H9 (cell line): ENCODE data around the gene UBASH3A. TPM values are rescaled to one million over a fixed set of nuclear protein-coding genes. Genes with fewer than 3 reads are reported as not detected.
A peak's percentile ranks its signal among the peaks of the same experiment; 100 is the strongest.

Source experiments
- DNase-seq: peaks from one replicate; pipeline ENCODE4 v3.0.0-alpha.2; 2017
- H2AFZ ChIP-seq: one replicate; pipeline ENCODE4 v1.6.1; 2013; ENCODE audit warnings: mild to moderate bottlenecking, low read length, control low read depth, moderate library complexity
- H2AK5ac ChIP-seq: 2 replicates; pipeline ENCODE4 v1.6.1; 2013; ENCODE audit warnings: low read length, control low read depth, mixed read lengths; ENCODE audit not compliant: insufficient read length
- H2BK120ac ChIP-seq: one replicate; pipeline ENCODE4 v1.6.1; 2013; ENCODE audit warnings: low read depth, mild to moderate bottlenecking, low read length, control low read depth, inconsistent platforms; ENCODE audit not compliant: poor library complexity, severe bottlenecking
- H2BK12ac ChIP-seq: 2 replicates; pipeline ENCODE4 v1.6.1; 2013; ENCODE audit warnings: low read length, control low read depth, mixed read lengths, low read depth; ENCODE audit not compliant: insufficient read length
- H2BK15ac ChIP-seq: 2 replicates; pipeline ENCODE4 v1.6.1; 2013; ENCODE audit warnings: low read depth, low read length, control low read depth
- H2BK20ac ChIP-seq: one replicate; pipeline ENCODE4 v1.6.1; 2013; ENCODE audit warnings: low read depth, mild to moderate bottlenecking, low read length, control low read depth, inconsistent platforms; ENCODE audit not compliant: poor library complexity, severe bottlenecking
- H2BK5ac ChIP-seq: 2 replicates; pipeline ENCODE4 v1.6.1; 2013; ENCODE audit warnings: low read length, control low read depth, mixed read lengths; ENCODE audit not compliant: insufficient read length
- H3K14ac ChIP-seq: 2 replicates; pipeline ENCODE4 v1.6.1; 2013; ENCODE audit warnings: low read length, control low read depth; ENCODE audit not compliant: insufficient read depth
- H3K18ac ChIP-seq: 2 replicates; pipeline ENCODE4 v1.6.1; 2013; ENCODE audit warnings: low read depth, mild to moderate bottlenecking, mixed read lengths, low read length, control low read depth; ENCODE audit not compliant: insufficient read length
- H3K23ac ChIP-seq: 2 replicates; pipeline ENCODE4 v1.6.1; 2013; ENCODE audit warnings: low read length, control low read depth, mixed read lengths, low read depth; ENCODE audit not compliant: insufficient read length
- H3K23me2 ChIP-seq: 2 replicates; pipeline ENCODE4 v1.6.1; 2013; ENCODE audit warnings: low read depth, mild to moderate bottlenecking, mixed read lengths, low read length, control low read depth; ENCODE audit not compliant: insufficient read length, poor library complexity, severe bottlenecking
- H3K27ac ChIP-seq: 2 replicates; pipeline ENCODE4 v1.5.1; 2013; ENCODE audit warnings: low read length, control low read depth, mixed read lengths, low read depth; ENCODE audit not compliant: insufficient read length
- H3K27me3 ChIP-seq: 2 replicates; pipeline ENCODE4 v1.6.1; 2013; ENCODE audit warnings: low read length, control low read depth, inconsistent platforms; ENCODE audit not compliant: insufficient read depth
- H3K4ac ChIP-seq: 2 replicates; pipeline ENCODE4 v1.6.1; 2013; ENCODE audit warnings: low read depth, mild to moderate bottlenecking, control low read depth, inconsistent platforms, low read length, moderate library complexity
- H3K4me1 ChIP-seq: 2 replicates; pipeline ENCODE4 v1.6.1; 2013; ENCODE audit warnings: low read length, control low read depth, inconsistent platforms; ENCODE audit not compliant: insufficient read depth
- H3K4me2 ChIP-seq: 2 replicates; pipeline ENCODE4 v1.6.1; 2013; ENCODE audit warnings: low read length, control low read depth, mixed read lengths; ENCODE audit not compliant: insufficient read length, insufficient read depth
- H3K56ac ChIP-seq: 2 replicates; pipeline ENCODE4 v1.6.1; 2013; ENCODE audit warnings: low read depth, mild to moderate bottlenecking, mixed read lengths, low read length, control low read depth; ENCODE audit not compliant: insufficient read length
- H3K79me1 ChIP-seq: 2 replicates; pipeline ENCODE4 v1.6.1; 2013; ENCODE audit warnings: low read depth, mild to moderate bottlenecking, moderate library complexity, low read length, control low read depth, inconsistent platforms; ENCODE audit not compliant: insufficient read depth, poor library complexity, severe bottlenecking
- H3K79me2 ChIP-seq: 2 replicates; pipeline ENCODE4 v1.6.1; 2013; ENCODE audit warnings: low read length, control low read depth, inconsistent platforms; ENCODE audit not compliant: insufficient read depth
- H3K9ac ChIP-seq: 2 replicates; pipeline ENCODE4 v1.6.1; 2013; ENCODE audit warnings: low read length, control low read depth, mixed read lengths; ENCODE audit not compliant: insufficient read length; ENCODE audit errors: extremely low read depth
- H3K9me3 ChIP-seq: one replicate; pipeline ENCODE4 v1.6.1; 2013; ENCODE audit warnings: low read depth, low read length, inconsistent platforms; ENCODE audit not compliant: control insufficient read depth
- H3T11ph ChIP-seq: one replicate; pipeline ENCODE4 v1.6.1; 2013; ENCODE audit warnings: mild to moderate bottlenecking, low read length, control low read depth, inconsistent platforms
- H4K20me1 ChIP-seq: one replicate; pipeline ENCODE4 v1.6.1; 2013; ENCODE audit not compliant: control insufficient read depth, insufficient read length, insufficient read depth
- H4K5ac ChIP-seq: 2 replicates; pipeline ENCODE4 v1.6.1; 2013; ENCODE audit warnings: low read depth, mild to moderate bottlenecking, mixed read lengths, low read length, control low read depth; ENCODE audit not compliant: insufficient read length
- H4K8ac ChIP-seq: replicated peaks from 2 replicates; pipeline ENCODE4 v1.6.1; 2013; ENCODE audit warnings: low read length, control low read depth, mixed read lengths, low read depth; ENCODE audit not compliant: insufficient read length
- H4K91ac ChIP-seq: 2 replicates; pipeline ENCODE4 v1.6.1; 2013; ENCODE audit warnings: low read depth, mild to moderate bottlenecking, moderate library complexity, mixed read lengths, low read length, control low read depth; ENCODE audit not compliant: insufficient read length
- H3K27ac Mint-ChIP-seq, 3 experiments: 2 replicates in 2 of 3; 3 replicates in 1 of 3; pipeline ENCODE4 v1.8.0; 2020 to 2021; ENCODE audit warnings: mixed read lengths in 3 of 3, mild to moderate bottlenecking in 1 of 3, moderate library complexity in 1 of 3
- H3K27me3 Mint-ChIP-seq: 2 replicates; pipeline ENCODE4 v1.8.0; 2021; ENCODE audit warnings: low read depth, mild to moderate bottlenecking, moderate library complexity, mixed read lengths
- H3K36me3 Mint-ChIP-seq, 3 experiments: 2 replicates in 2 of 3; 3 replicates in 1 of 3; pipeline ENCODE4 v1.8.0; 2020 to 2021; ENCODE audit warnings: low read depth in 3 of 3, mixed read lengths in 3 of 3; ENCODE audit not compliant: insufficient read depth in 1 of 3
- H3K4me1 Mint-ChIP-seq, 2 experiments: 2 replicates each; pipeline ENCODE4 v1.8.0; 2020; ENCODE audit warnings: mixed read lengths in 2 of 2
- H3K4me3 Mint-ChIP-seq, 2 experiments: 2 replicates in 1 of 2; 3 replicates in 1 of 2; pipeline ENCODE4 v1.8.0; 2020 to 2021; ENCODE audit warnings: mild to moderate bottlenecking in 2 of 2, mixed read lengths in 2 of 2, moderate library complexity in 1 of 2
- H3K9me3 Mint-ChIP-seq, 2 experiments: 2 replicates in 1 of 2; 3 replicates in 1 of 2; pipeline ENCODE4 v1.8.0; 2020; ENCODE audit warnings: mild to moderate bottlenecking in 2 of 2, mixed read lengths in 2 of 2, moderate library complexity in 1 of 2
- CTCF ChIP-seq: fragments of 200-600 bp; sonication (generic); conservative IDR thresholded peaks from 3 replicates; pipeline ENCODE4 v1.8.0; 2021; ENCODE audit warnings: antibody characterized with exemption, mild to moderate bottlenecking
- WGBS: extraction: QIAGEN DNeasy Blood & Tissue Kit; methylation state at CpG from one replicate; pipeline ENCODE4 v1.1.7; 2013; ENCODE audit warnings: missing lambda C conversion rate, low lambda C conversion rate, mixed read lengths; ENCODE audit not compliant: insufficient read length; ENCODE audit errors: extremely low coverage; 5-methylcytosine and 5-hydroxymethylcytosine counted together
- total RNA-seq: library from RNA; stranded (reverse); gene quantifications from 2 replicates; pipeline ENCODE4 v1.2.1, GENCODE V29; 2021

Gene UBASH3A
- total RNA-seq, 1 experiment from 2014 or later = not detected

DNA sequence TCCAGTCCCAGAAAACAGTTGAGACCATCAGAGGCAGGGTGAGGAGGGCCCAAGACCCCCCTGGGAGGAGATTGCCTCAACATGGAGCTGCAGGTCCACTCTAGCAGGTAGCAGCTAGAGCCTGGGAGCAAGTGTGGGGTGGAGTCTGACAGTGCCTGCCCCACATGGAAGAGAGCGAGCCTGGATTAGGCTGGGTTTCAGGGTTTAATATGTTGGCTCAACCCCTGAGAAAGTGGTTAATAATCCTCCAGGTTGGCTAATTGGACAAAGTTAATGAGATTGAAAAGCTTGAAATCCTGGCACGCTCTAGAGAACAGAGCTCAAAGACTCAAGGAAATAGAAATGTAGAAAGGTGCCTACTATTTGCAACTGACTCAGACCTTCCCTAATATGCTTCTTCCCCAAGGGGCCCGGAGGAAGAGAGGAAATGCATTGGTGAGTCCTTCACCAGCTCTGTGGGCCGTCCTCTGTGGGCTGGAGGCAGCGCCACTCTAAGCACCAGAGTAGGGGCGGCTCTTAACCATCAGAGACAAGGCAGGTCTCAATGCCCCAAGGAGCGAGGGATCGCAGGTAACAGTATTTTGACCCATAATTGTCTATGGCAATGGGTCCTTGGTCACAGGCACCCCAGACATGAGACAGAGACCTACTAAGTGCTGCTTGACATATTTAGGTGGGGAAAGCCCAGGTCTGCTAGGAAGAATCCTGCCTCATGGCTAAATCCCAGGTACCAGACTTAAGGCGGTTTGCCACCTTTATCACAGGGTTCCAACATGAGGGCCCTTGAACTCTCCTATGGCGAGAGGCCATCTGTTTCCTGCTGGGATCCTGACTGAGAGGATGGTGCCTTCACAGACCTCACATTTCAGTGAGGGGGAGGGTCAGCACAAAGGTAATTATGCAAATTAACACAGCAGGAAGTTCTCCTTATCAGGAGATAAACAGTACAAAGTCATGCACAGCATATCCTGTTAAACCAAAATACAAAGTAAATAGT, 58.5 kb downstream of the UBASH3A start:
- H3K14ac ChIP-seq = no peak overlapping the region
- no peak overlapping the region for H4K5ac ChIP-seq
- H2BK20ac ChIP-seq = no peak overlapping the region
- no peak overlapping the region for H3T11ph ChIP-seq
- no peak overlapping the region for H3K56ac ChIP-seq
- no peak overlapping the region for H3K4me2 ChIP-seq
- peaks cover 10% of the 10 kb centered on the region for H3K27me3 Mint-ChIP-seq
- no peak overlapping the region for H2AK5ac ChIP-seq
- H2BK12ac ChIP-seq = no peak overlapping the region
- no peak overlapping the region for H2BK120ac ChIP-seq
- peaks cover 6 to 8% of the 10 kb centered on the region in 2 experiments; a peak in 4 of 5 replicates for H3K9me3 Mint-ChIP-seq
- no peaks in the 10 kb centered on the region for H3K79me2 ChIP-seq
- H2AFZ ChIP-seq = no peak overlapping the region
- no peak overlapping the region for H3K4ac ChIP-seq
- no CpG with 5 or more reads among the region's 10 CpGs for WGBS
- no peak overlapping the region for H3K27ac ChIP-seq
- H3K79me1 ChIP-seq = no peaks in the 10 kb centered on the region
- H3K9ac ChIP-seq = no peak overlapping the region
- no peaks in the 10 kb centered on the region for H4K20me1 ChIP-seq
- peak; percentile 30 for DNase-seq
- H3K4me1 Mint-ChIP-seq = peaks cover 57 to 64% of the 10 kb centered on the region in 2 experiments
- H2BK5ac ChIP-seq = no peak overlapping the region
- no peak overlapping the region for H4K91ac ChIP-seq
- no peaks in the 10 kb centered on the region for H3K9me3 ChIP-seq
- TF ChIP-seq CTCF = no peak
- peaks cover 0 to 2% (median 0%) of the 10 kb centered on the region in 3 experiments; a peak in 2 of 7 replicates for H3K36me3 Mint-ChIP-seq
- no peak overlapping the region; a peak in 1 of 7 replicates for H3K27ac Mint-ChIP-seq
- no peaks in the 10 kb centered on the region for H3K23me2 ChIP-seq
- H3K4me3 Mint-ChIP-seq = no peak overlapping the region
- H3K18ac ChIP-seq = peak overlapping the region; percentile 61
- H3K27me3 ChIP-seq = no peaks in the 10 kb centered on the region
- H3K23ac ChIP-seq = no peak overlapping the region
- H4K8ac ChIP-seq = no peak overlapping the region
- H3K4me1 ChIP-seq = peaks cover 7% of the 10 kb centered on the region; the same call in 1 of the 2 replicates
- H2BK15ac ChIP-seq = no peak overlapping the region
